Gastroesophageal sphincter (tissue), 4 donors: ENCODE results near the gene C2orf76. TPM values are rescaled to one million over a fixed set of nuclear protein-coding genes. Genes with fewer than 3 reads are reported as not detected.

ENCODE experiments used
- ATAC-seq: fragments of 150-250 bp; one replicate; pipeline ENCODE4 v1.9.1; 2016; ENCODE audit warnings: mild to moderate bottlenecking, moderate library complexity
- H3K27ac ChIP-seq, 4 donors: fragments of 200-600 bp; sonication (generic) in 3 of 4; 1 replicate in 3 of 4; 2 replicates in 1 of 4; pipeline ENCODE4 v1.5.1; 2016 to 2019
- H3K27me3 ChIP-seq: fragments of 200-600 bp; sonication (generic); one replicate; pipeline ENCODE4 v1.5.1; 2019
- H3K36me3 ChIP-seq, 2 donors: fragments of 200-600 bp; sonication (generic); one replicate each; pipeline ENCODE4 v1.5.1; 2019; ENCODE audit warnings: control low read depth in 1 of 2
- H3K4me1 ChIP-seq, 3 donors: fragments of 200-600 bp; sonication (generic); 1 replicate in 2 of 3; 2 replicates in 1 of 3; pipeline ENCODE4 v1.5.1; 2016 to 2019; ENCODE audit warnings: control low read depth in 2 of 3
- H3K4me3 ChIP-seq, 2 donors: fragments of 200-600 bp; sonication (generic); one replicate each; pipeline ENCODE4 v1.5.1; 2019; ENCODE audit warnings: mild to moderate bottlenecking in 1 of 2, moderate library complexity in 1 of 2
- H3K9me3 ChIP-seq, 3 donors: fragments of 200-600 bp; sonication (generic); one replicate each; pipeline ENCODE4 v1.5.1; 2017 to 2019; ENCODE audit warnings: control low read depth in 2 of 3
- CTCF ChIP-seq, 4 experiments: fragments of 200-600 bp in 2 of 4; fragments of 450-650 bp in 2 of 4; sonication (generic) in 1 of 4; IDR thresholded peaks; one replicate each; pipeline ENCODE4 v1.5.1; 2017 to 2019; ENCODE audit warnings: antibody characterized with exemption in 4 of 4, mild to moderate bottlenecking in 2 of 4, moderate library complexity in 2 of 4
- EP300 ChIP-seq: sonication (generic); formaldehyde crosslinking; IDR thresholded peaks from one replicate; pipeline ENCODE4 v1.6.1; 2017; ENCODE audit warnings: antibody characterized with exemption, mild to moderate bottlenecking
- POLR2A ChIP-seq, 2 donors: fragments of 450-650 bp; IDR thresholded peaks; one replicate each; pipeline ENCODE4 v1.6.1; 2017; ENCODE audit warnings: antibody characterized with exemption in 2 of 2, mild to moderate bottlenecking in 2 of 2, moderate library complexity in 1 of 2
- POLR2AphosphoS5 ChIP-seq: sonication (generic); formaldehyde crosslinking; IDR thresholded peaks from one replicate; pipeline ENCODE4 v1.6.1; 2017; ENCODE audit warnings: antibody characterized with exemption
- WGBS, 2 donors: methylation state at CpG; one replicate each; pipeline ENCODE4 v1.1.5; 2018; ENCODE audit warnings: low coverage in 1 of 2; 5-methylcytosine and 5-hydroxymethylcytosine counted together
- total RNA-seq, 4 donors: library from RNA; depleted of rRNA; stranded (reverse); fragments of >200 nt; gene quantifications; one replicate each; pipeline ENCODE4 v1.1.0, GENCODE V29; 2016

C2orf76 gene
- 10 to 100 TPM in 2 of 4 donors, 1 to 10 TPM in 2; 9.2 to 17.3 (median 11.9) TPM for total RNA-seq

GRCh38 chr2:119366649-119367471 lies at the start of gene C2orf76, which contains the start of gene DBI:
Gene C2orf76 (minus strand): TSS chr2:119366834. CDS start chr2:119339959, 26,875 bp downstream.
Gene DBI (plus strand): TSS chr2:119366977. CDS start chr2:119367052, 75 bp downstream.
- Histone ChIP-seq H3K36me3 (peaks cover 0 to 38% of the 10 kb centered on the region in 2 donors), H3K9me3 (no peaks in the 10 kb centered on the region), H3K4me1 (peaks cover 4 to 41% (median 12%) of the 10 kb centered on the region in 3 donors), H3K27me3 (no peaks in the 10 kb centered on the region), H3K27ac (peak within 1 kb of the TSS; percentile 51 to 89 (median 82)), H3K4me3 (peak within 1 kb of the TSS; percentile 71 to 85)
- peak; percentile 98 for ATAC-seq
- WGBS, 2 donors = 0% methylated on average over 10 of the region's 65 CpGs; no CpG with 5 or more reads in 1 of the 2 donors
- TF ChIP-seq POLR2AphosphoS5 = peak; percentile 97
- TF ChIP-seq POLR2A (IDR thresholded peaks at IDR 0.05) = peak; percentile 49 to 67
- no peak for TF ChIP-seq CTCF (IDR thresholded peaks at IDR 0.05)
- TF ChIP-seq EP300 = no peak

- H3K27ac ChIP-seq = no peak overlapping the region
- TF ChIP-seq EP300 = no peak
- no peak for TF ChIP-seq CTCF (IDR thresholded peaks at IDR 0.05)
- no peak for TF ChIP-seq POLR2AphosphoS5
- no peak for TF ChIP-seq POLR2A (IDR thresholded peaks at IDR 0.05)
- H3K36me3 ChIP-seq = no peaks in the 10 kb centered on the region
- no peaks in the 10 kb centered on the region for H3K4me1 ChIP-seq
- ATAC-seq = no peak
- WGBS, 2 donors = 67% methylated on average over 1 of the region's 1 CpG; no CpG with 5 or more reads in 1 of the 2 donors
- no peak overlapping the region for H3K4me3 ChIP-seq
- H3K9me3 ChIP-seq = peaks cover 0 to 15% (median 0%) of the 10 kb centered on the region in 3 donors
- no peaks in the 10 kb centered on the region for H3K27me3 ChIP-seq
These were observed 49.0 kb upstream of the C2orf76 start for GRCh38 chr2:119415630-119416029.

- 83 to 88% methylated on average over 2 of the region's 3 CpGs for WGBS, 2 donors
- H3K27me3 ChIP-seq = no peaks in the 10 kb centered on the region
- H3K4me1 ChIP-seq = no peaks in the 10 kb centered on the region
- no peaks in the 10 kb centered on the region for H3K36me3 ChIP-seq
- H3K27ac ChIP-seq = no peak overlapping the region
- peaks cover 0 to 15% (median 0%) of the 10 kb centered on the region in 3 donors for H3K9me3 ChIP-seq
- TF ChIP-seq POLR2AphosphoS5 (no peak), CTCF (IDR thresholded peaks at IDR 0.05) (no peak), POLR2A (IDR thresholded peaks at IDR 0.05) (no peak), EP300 (no peak)
- no peak overlapping the region for H3K4me3 ChIP-seq
- no peak for ATAC-seq
These were observed 48.3 kb upstream of the C2orf76 start for GRCh38 chr2:119414894-119415293.

GRCh38 chr2:119409506-119409905 lies 42.9 kb upstream of the C2orf76 start:
- Histone ChIP-seq H3K4me3 (no peak overlapping the region), H3K36me3 (no peaks in the 10 kb centered on the region), H3K9me3 (peaks cover 0 to 12% (median 0%) of the 10 kb centered on the region in 3 donors), H3K27me3 (peaks cover 6% of the 10 kb centered on the region), H3K27ac (no peak overlapping the region), H3K4me1 (no peaks in the 10 kb centered on the region)
- TF ChIP-seq POLR2A (IDR thresholded peaks at IDR 0.05) (no peak), EP300 (no peak), POLR2AphosphoS5 (no peak), CTCF (IDR thresholded peaks at IDR 0.05) (no peak)
- 76 to 82% methylated on average over 4 of the region's 4 CpGs for WGBS, 2 donors
- ATAC-seq = no peak
